IMR-90 (cell line): Measurements from ENCODE around the gene TF. TPM values are rescaled to one million over a fixed set of nuclear protein-coding genes. Genes with fewer than 3 reads are reported as not detected.

Experiments used
- ATAC-seq: fragments of 200-7000 bp; cut with Tn5 transposase; 2 replicates; pipeline ENCODE4 v1.9.1; 2020; ENCODE audit warnings: low read depth, mild to moderate bottlenecking, moderate library complexity
- BruUV-seq: library from RNA; stranded (reverse); fragments of 400-500 nt; replicated peaks from 2 replicates; lab custom pipeline; 2021; lab: Mats Ljungman, UMichigan
- CTCF ChIA-PET: fragments of 300-600 bp; formaldehyde crosslinking; extraction: SDS; loops from one replicate; lab custom pipeline; 2021; ENCODE audit warnings: antibody characterized with exemption; lab: Yijun Ruan, JAX
- POLR2A ChIA-PET: fragments of 300-600 bp; sonication (Branson Sonifier 250); formaldehyde crosslinking; loops from one replicate; lab custom pipeline; 2022; ENCODE audit warnings: antibody characterized with exemption; ENCODE audit not compliant: unreplicated experiment; lab: Charles Lee
- DNase-seq: peaks from one replicate; pipeline ENCODE4 v3.0.0; 2013
- H2AFZ ChIP-seq: replicated peaks from 2 replicates; pipeline ENCODE3; 2013; ENCODE audit warnings: low read length, mild to moderate bottlenecking; ENCODE audit not compliant: poor library complexity
- H2AK5ac ChIP-seq: 2 replicates; pipeline ENCODE4 v1.6.1; 2013; ENCODE audit warnings: low read depth, low read length, inconsistent platforms
- H2AK9ac ChIP-seq: replicated peaks from 2 replicates; pipeline ENCODE3; 2013; ENCODE audit warnings: mild to moderate bottlenecking, low read depth, low read length, moderate library complexity; ENCODE audit not compliant: poor library complexity
- H2BK120ac ChIP-seq: 2 replicates; pipeline ENCODE4 v1.6.1; 2013; ENCODE audit warnings: low read depth, low read length, inconsistent platforms
- H2BK15ac ChIP-seq: 3 replicates; pipeline ENCODE4 v1.6.1; 2013; ENCODE audit warnings: low read depth, low read length, inconsistent platforms
- H2BK20ac ChIP-seq: 2 replicates; pipeline ENCODE4 v1.6.1; 2013; ENCODE audit warnings: low read depth, mild to moderate bottlenecking, inconsistent platforms, low read length, moderate library complexity
- H2BK5ac ChIP-seq: 2 replicates; pipeline ENCODE4 v1.6.1; 2013; ENCODE audit warnings: mild to moderate bottlenecking, low read depth, low read length, inconsistent platforms; ENCODE audit not compliant: poor library complexity, severe bottlenecking
- H3K14ac ChIP-seq: replicated peaks from 2 replicates; pipeline ENCODE4 v1.6.1; 2013; ENCODE audit warnings: low read depth, low read length, inconsistent platforms
- H3K18ac ChIP-seq: 2 replicates; pipeline ENCODE4 v1.6.1; 2013; ENCODE audit warnings: low read depth, low read length, control low read depth
- H3K23ac ChIP-seq: 2 replicates; pipeline ENCODE4 v1.6.1; 2013; ENCODE audit warnings: low read depth, low read length, inconsistent platforms
- H3K27ac ChIP-seq: 2 replicates; pipeline ENCODE4 v1.5.1; 2013; ENCODE audit warnings: mild to moderate bottlenecking, control low read depth, low read length; ENCODE audit not compliant: insufficient read depth
- H3K27me3 ChIP-seq: 2 replicates; pipeline ENCODE4 v1.6.1; 2013; ENCODE audit warnings: low read length; ENCODE audit not compliant: control insufficient read depth, insufficient read depth
- H3K36me3 ChIP-seq: 2 replicates; pipeline ENCODE4 v1.6.1; 2013; ENCODE audit warnings: low read length, mixed read lengths; ENCODE audit not compliant: control insufficient read depth, insufficient read depth
- H3K4ac ChIP-seq: 2 replicates; pipeline ENCODE4 v1.6.1; 2013; ENCODE audit warnings: low read depth, low read length, inconsistent platforms
- H3K4me1 ChIP-seq: 2 replicates; pipeline ENCODE4 v1.6.1; 2013; ENCODE audit warnings: low read length, mixed read lengths; ENCODE audit not compliant: control insufficient read depth, insufficient read depth
- H3K4me2 ChIP-seq: 2 replicates; pipeline ENCODE4 v1.6.1; 2013; ENCODE audit warnings: low read depth, mild to moderate bottlenecking, control low read depth, low read length, moderate library complexity
- H3K4me3 ChIP-seq: 2 replicates; pipeline ENCODE4 v1.5.1; 2013; ENCODE audit warnings: low read depth, mild to moderate bottlenecking, control low read depth, low read length, moderate library complexity; ENCODE audit not compliant: insufficient read depth
- H3K56ac ChIP-seq: 2 replicates; pipeline ENCODE4 v1.6.1; 2013; ENCODE audit warnings: low read length, inconsistent platforms; ENCODE audit not compliant: insufficient read depth; ENCODE audit errors: extremely low read depth
- H3K79me1 ChIP-seq, 2 experiments: 2 replicates each; pipeline ENCODE4 v1.6.1; 2013; ENCODE audit warnings: low read length in 2 of 2, inconsistent platforms in 1 of 2, low read depth in 1 of 2
- H3K9ac ChIP-seq: 2 replicates; pipeline ENCODE4 v1.6.1; 2013; ENCODE audit warnings: low read depth, low read length, control low read depth
- H3K9me1 ChIP-seq: 2 replicates; pipeline ENCODE4 v1.6.1; 2013; ENCODE audit warnings: low read length, inconsistent platforms; ENCODE audit not compliant: insufficient read depth
- H3K9me3 ChIP-seq: 2 replicates; pipeline ENCODE4 v1.6.1; 2013; ENCODE audit warnings: low read length; ENCODE audit not compliant: control insufficient read depth, insufficient read depth
- H4K20me1 ChIP-seq: 2 replicates; pipeline ENCODE4 v1.6.1; 2013; ENCODE audit warnings: low read length, inconsistent platforms; ENCODE audit not compliant: insufficient read depth
- H4K5ac ChIP-seq: 2 replicates; pipeline ENCODE4 v1.6.1; 2013; ENCODE audit warnings: mild to moderate bottlenecking, low read depth, low read length, control low read depth
- H4K8ac ChIP-seq, 2 experiments: 2 replicates each; pipeline ENCODE4 v1.6.1; 2013; ENCODE audit warnings: low read depth in 2 of 2, low read length in 2 of 2, control low read depth in 1 of 2, inconsistent platforms in 1 of 2
- H4K91ac ChIP-seq: 2 replicates; pipeline ENCODE4 v1.6.1; 2013; ENCODE audit warnings: low read depth, low read length, inconsistent platforms; ENCODE audit not compliant: insufficient read depth
- BHLHE40 ChIP-seq: fragments of 150-350 bp; IDR thresholded peaks from 2 replicates; pipeline ENCODE4 v1.6.1; 2016; ENCODE audit warnings: mild to moderate bottlenecking, low read depth, low read length
- CEBPB ChIP-seq: IDR thresholded peaks from 2 replicates; pipeline ENCODE4 v1.6.1; 2012; ENCODE audit warnings: low read depth, low read length, improper control_type of control experiment
- CHD1 ChIP-seq: IDR thresholded peaks from 2 replicates; pipeline ENCODE4 v1.6.1; 2012; ENCODE audit warnings: low read depth, low read length, improper control_type of control experiment
- ELK1 ChIP-seq: fragments of 150-350 bp; IDR thresholded peaks from 2 replicates; pipeline ENCODE4 v1.6.1; 2016; ENCODE audit warnings: low read depth, mild to moderate bottlenecking, low read length, moderate library complexity, borderline replicate concordance
- FOS ChIP-seq: fragments of 150-350 bp; IDR thresholded peaks from 2 replicates; pipeline ENCODE4 v1.6.1; 2016; ENCODE audit warnings: low read depth, low read length
- MAFK ChIP-seq: IDR thresholded peaks from 2 replicates; pipeline ENCODE4 v1.6.1; 2012; ENCODE audit warnings: low read depth, low read length, improper control_type of control experiment
- MAZ ChIP-seq: IDR thresholded peaks from 2 replicates; pipeline ENCODE4 v1.6.1; 2012; ENCODE audit warnings: low read depth, mild to moderate bottlenecking, low read length, improper control_type of control experiment, moderate library complexity, borderline replicate concordance
- MXI1 ChIP-seq: IDR thresholded peaks from 2 replicates; pipeline ENCODE4 v1.6.1; 2012; ENCODE audit warnings: low read depth, mild to moderate bottlenecking, low read length, moderate library complexity, borderline replicate concordance
- NFE2L2 ChIP-seq: fragments of 150-350 bp; IDR thresholded peaks from 2 replicates; pipeline ENCODE4 v1.6.1; 2016; ENCODE audit warnings: low read depth, mild to moderate bottlenecking, low read length
- POLR2A ChIP-seq: IDR thresholded peaks from 2 replicates; pipeline ENCODE4 v1.6.1; 2012; ENCODE audit warnings: mild to moderate bottlenecking, low read depth, low read length
- RAD21 ChIP-seq: IDR thresholded peaks from 2 replicates; pipeline ENCODE4 v1.6.1; 2012; ENCODE audit warnings: low read length, improper control_type of control experiment
- RCOR1 ChIP-seq: IDR thresholded peaks from 2 replicates; pipeline ENCODE4 v1.6.1; 2012; ENCODE audit warnings: mild to moderate bottlenecking, low read length, improper control_type of control experiment; ENCODE audit not compliant: insufficient replicate concordance
- RFX5 ChIP-seq: IDR thresholded peaks from 2 replicates; pipeline ENCODE4 v1.8.0; 2012; ENCODE audit warnings: low read depth, mild to moderate bottlenecking, low read length, moderate library complexity
- SMC3 ChIP-seq: fragments of 150-350 bp; IDR thresholded peaks from 2 replicates; pipeline ENCODE4 v1.6.1; 2016; ENCODE audit warnings: low read depth, mild to moderate bottlenecking, antibody characterized with exemption, low read length, moderate library complexity
- USF2 ChIP-seq: fragments of 150-350 bp; IDR thresholded peaks from 2 replicates; pipeline ENCODE4 v1.6.1; 2017; ENCODE audit warnings: mild to moderate bottlenecking, antibody characterized with exemption, low read length, low read depth
- WGBS, 2 experiments: methylation state at CpG; one replicate each; pipeline versions ENCODE4 v1.1.5 to v1.1.7; 2013; ENCODE audit warnings: missing lambda C conversion rate in 2 of 2; ENCODE audit not compliant: insufficient read length in 1 of 2; ENCODE audit errors: extremely low coverage in 2 of 2; 5-methylcytosine and 5-hydroxymethylcytosine counted together
- dilution Hi-C: fragments of 300-500 bp; cut with HindIII; formaldehyde crosslinking; loops from one replicate; pipeline ENCODE4 v1.14.3; 2018; ENCODE audit warnings: low sequenced_read_pairs; ENCODE audit not compliant: unreplicated experiment
- in situ Hi-C: fragments of 300-500 bp; cut with MboI; formaldehyde crosslinking; loops from 3 replicates; pipeline ENCODE4 v1.14.3; 2019; ENCODE audit warnings: low sequenced_read_pairs, inconsistent platforms, mixed read lengths
- intact Hi-C: fragments of 100-400 bp; cut with micrococcal nuclease; formaldehyde crosslinking; loops from 2 replicates; pipeline ENCODE4 v1.10.0; 2022
- polyA plus RNA-seq, 3 experiments: library from polyadenylated mRNA; depleted of rRNA; stranded (reverse); fragments of >200 nt; gene quantifications; 2 replicates each; pipeline ENCODE4 v1.2.3, GENCODE V29; 2012; ENCODE audit warnings: low replicate concordance in 1 of 3
- total RNA-seq: library from RNA; depleted of rRNA; stranded (reverse); fragments of >200 nt; gene quantifications from 2 replicates; pipeline ENCODE4 v1.2.3, GENCODE V29; 2012
- TF ChIP-seq, protein P1 (sequence below): conservative IDR thresholded peaks from 2 replicates; pipeline ENCODE4 v1.5.1; 2012; ENCODE audit warnings: mild to moderate bottlenecking, low read depth, low read length, improper control_type of control experiment

TF gene
- total and polyA plus RNA-seq, 2 of the 4 experiments (the other 2 are of a cell fraction): 0.07 TPM; not detected in 1

DNA sequence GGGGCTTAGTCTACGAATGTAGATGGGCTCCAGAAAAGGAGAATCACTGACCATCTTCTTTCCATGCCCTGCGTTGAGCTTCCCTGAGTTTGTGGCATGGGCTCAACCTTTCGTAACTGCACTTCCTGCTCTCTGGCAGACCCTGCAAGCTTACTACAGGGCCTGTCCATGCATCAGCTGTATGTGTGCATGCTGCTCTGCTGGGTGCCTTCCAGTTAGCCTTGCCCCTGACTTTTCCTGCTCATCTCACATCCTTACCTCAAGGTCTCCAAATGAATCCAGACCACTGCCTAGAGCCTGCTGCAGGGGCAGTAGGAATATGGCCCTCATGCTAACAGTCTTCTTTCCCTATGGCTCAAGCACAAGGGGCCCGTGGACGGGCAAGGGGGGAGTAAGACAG is 2.0 kb upstream of the TF start:
- Histone ChIP-seq H2AFZ (no peak overlapping the region), H4K8ac (no peak overlapping the region), H2BK5ac (no peak overlapping the region), H2AK5ac (no peak overlapping the region), H3K9me3 (no peaks in the 10 kb centered on the region), H3K4me1 (no peaks in the 10 kb centered on the region), H2BK15ac (no peak overlapping the region), H3K9ac (no peak overlapping the region), H3K36me3 (no peaks in the 10 kb centered on the region), H3K4me2 (no peak overlapping the region), H3K14ac (no peak overlapping the region), H3K9me1 (no peaks in the 10 kb centered on the region), H3K27me3 (peaks cover 37% of the 10 kb centered on the region), H2BK20ac (no peak overlapping the region), H4K20me1 (no peaks in the 10 kb centered on the region), H4K91ac (no peak overlapping the region), H3K56ac (no peak overlapping the region), H3K23ac (no peak overlapping the region), H3K4me3 (no peak overlapping the region), H4K5ac (no peak overlapping the region), H3K27ac (no peak overlapping the region), H3K4ac (no peak overlapping the region), H3K79me1 (no peaks in the 10 kb centered on the region), H2AK9ac (no peak overlapping the region), H3K18ac (no peak overlapping the region), H2BK120ac (no peak overlapping the region)
- dilution Hi-C loops (no loop called here), intact Hi-C loops (no loop called here), in situ Hi-C loops (no loop called here)
- ATAC-seq: no peak
- TF ChIP-seq RFX5 (no peak), NFE2L2 (no peak), POLR2A (no peak), SMC3 (no peak), RCOR1 (no peak), ELK1 (no peak), BHLHE40 (no peak), RAD21 (no peak), MAZ (no peak), USF2 (no peak), MXI1 (no peak), CHD1 (no peak), FOS (no peak), MAFK (no peak), CEBPB (no peak)
- TF ChIP-seq, protein P1, sequence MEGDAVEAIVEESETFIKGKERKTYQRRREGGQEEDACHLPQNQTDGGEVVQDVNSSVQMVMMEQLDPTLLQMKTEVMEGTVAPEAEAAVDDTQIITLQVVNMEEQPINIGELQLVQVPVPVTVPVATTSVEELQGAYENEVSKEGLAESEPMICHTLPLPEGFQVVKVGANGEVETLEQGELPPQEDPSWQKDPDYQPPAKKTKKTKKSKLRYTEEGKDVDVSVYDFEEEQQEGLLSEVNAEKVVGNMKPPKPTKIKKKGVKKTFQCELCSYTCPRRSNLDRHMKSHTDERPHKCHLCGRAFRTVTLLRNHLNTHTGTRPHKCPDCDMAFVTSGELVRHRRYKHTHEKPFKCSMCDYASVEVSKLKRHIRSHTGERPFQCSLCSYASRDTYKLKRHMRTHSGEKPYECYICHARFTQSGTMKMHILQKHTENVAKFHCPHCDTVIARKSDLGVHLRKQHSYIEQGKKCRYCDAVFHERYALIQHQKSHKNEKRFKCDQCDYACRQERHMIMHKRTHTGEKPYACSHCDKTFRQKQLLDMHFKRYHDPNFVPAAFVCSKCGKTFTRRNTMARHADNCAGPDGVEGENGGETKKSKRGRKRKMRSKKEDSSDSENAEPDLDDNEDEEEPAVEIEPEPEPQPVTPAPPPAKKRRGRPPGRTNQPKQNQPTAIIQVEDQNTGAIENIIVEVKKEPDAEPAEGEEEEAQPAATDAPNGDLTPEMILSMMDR: no peak
- ChIA-PET POLR2A (no interaction called here), CTCF (no interaction called here)
- no TSS peak for BruUV-seq
- DNase-seq: no peak
- WGBS, 2 experiments: 61% methylated on average over 3 of the region's 5 CpGs; no CpG with 5 or more reads in 1 of the 2 experiments
